ENCODE results near the gene PPP2R5C. TPM values are rescaled to one million over a fixed set of nuclear protein-coding genes. Genes with fewer than 3 reads are reported as not detected.

Gene PPP2R5C
- total and polyA plus RNA-seq, 2 of the 4 experiments (the other 2 are of a cell fraction): 65.9 to 78.7 TPM

GRCh38 chr14:101790232-101790631, 28.7 kb downstream of the PPP2R5C start:
- Histone ChIP-seq H3K4me2 (ENCODE audit: low read depth, low read length) (no peak overlapping the region), H3K56ac (ENCODE audit: extremely low read depth, insufficient read depth, low read length) (no peak overlapping the region), H2AK5ac (ENCODE audit: low read depth, low read length) (no peak overlapping the region), H3K9ac (ENCODE audit: low read depth, low read length) (no peak overlapping the region), H3K36me3 (ENCODE audit: control insufficient read depth, insufficient read depth, low read length) (no peaks in the 10 kb centered on the region), H3K27ac (ENCODE audit: insufficient read depth, low read length) (no peak overlapping the region), H2BK15ac (ENCODE audit: low read depth, low read length) (no peak overlapping the region), H2BK120ac (ENCODE audit: low read depth, low read length) (no peak overlapping the region), H3K4ac (ENCODE audit: low read depth, low read length) (no peak overlapping the region), H2BK20ac (ENCODE audit: low read depth, low read length) (no peak overlapping the region), H2AK9ac (replicated peaks; ENCODE audit: low read depth, low read length, poor library complexity) (no peak overlapping the region), H2AFZ (replicated peaks; ENCODE audit: low read length, poor library complexity) (no peak overlapping the region), H4K5ac (ENCODE audit: low read depth, low read length) (no peak overlapping the region), H3K14ac (replicated peaks; ENCODE audit: low read depth, low read length) (no peak overlapping the region), H3K9me3 (ENCODE audit: control insufficient read depth, insufficient read depth, low read length) (no peaks in the 10 kb centered on the region), H4K20me1 (ENCODE audit: insufficient read depth, low read length) (peaks cover under 1% of the 10 kb centered on the region; the same call in 1 of the 2 replicates), H3K18ac (ENCODE audit: low read depth, low read length) (no peak overlapping the region), H3K27me3 (ENCODE audit: control insufficient read depth, insufficient read depth, low read length) (no peaks in the 10 kb centered on the region; the same call in 1 of the 2 replicates), H2BK5ac (ENCODE audit: low read depth, low read length, poor library complexity, severe bottlenecking) (no peak overlapping the region), H3K4me3 (ENCODE audit: insufficient read depth, low read depth, low read length) (no peak overlapping the region), H3K4me1 (ENCODE audit: control insufficient read depth, insufficient read depth, low read length) (no peaks in the 10 kb centered on the region), H3K23ac (ENCODE audit: low read depth, low read length) (no peak overlapping the region), H3K9me1 (ENCODE audit: insufficient read depth, low read length) (peaks cover 3% of the 10 kb centered on the region; the same call in 1 of the 2 replicates), H4K91ac (ENCODE audit: insufficient read depth, low read depth, low read length) (no peak overlapping the region), H4K8ac (ENCODE audit: low read depth in 2 of 2, low read length in 2 of 2) (no peak overlapping the region), H3K79me1 (ENCODE audit: low read depth in 1 of 2, low read length in 2 of 2) (no peaks in the 10 kb centered on the region)
- intact Hi-C loops (cut with micrococcal nuclease) (no loop called here), dilution Hi-C loops (cut with HindIII; ENCODE audit: low sequenced_read_pairs, unreplicated experiment) (no loop called here), in situ Hi-C loops (cut with MboI; ENCODE audit: low sequenced_read_pairs) (no loop called here)
- ChIA-PET CTCF (no interaction called here), POLR2A (ENCODE audit: unreplicated experiment) (no interaction called here)
- no CpG with 5 or more reads among the region's 7 CpGs for WGBS, 2 experiments (ENCODE audit: extremely low coverage in 2 of 2, insufficient read length in 1 of 2)
- ATAC-seq (ENCODE audit: low read depth) (no peak), DNase-seq (no peak)
- TF ChIP-seq BHLHE40 (IDR thresholded peaks at IDR 0.05; ENCODE audit: low read depth, low read length): no peak
- no peak for TF ChIP-seq RAD21 (IDR thresholded peaks at IDR 0.05; ENCODE audit: low read length)
- TF ChIP-seq MAFK (IDR thresholded peaks at IDR 0.05; ENCODE audit: low read depth, low read length): no peak
- TF ChIP-seq FOS (IDR thresholded peaks at IDR 0.05; ENCODE audit: low read depth, low read length): no peak
- TF ChIP-seq SMC3 (IDR thresholded peaks at IDR 0.05; ENCODE audit: low read depth, low read length): no peak
- TF ChIP-seq RFX5 (IDR thresholded peaks at IDR 0.05; ENCODE audit: low read depth, low read length): no peak
- TF ChIP-seq USF2 (IDR thresholded peaks at IDR 0.05; ENCODE audit: low read depth, low read length): no peak
- TF ChIP-seq CEBPB (IDR thresholded peaks at IDR 0.05; ENCODE audit: low read depth, low read length): no peak
- TF ChIP-seq MAZ (IDR thresholded peaks at IDR 0.05; ENCODE audit: borderline replicate concordance, low read depth, low read length): no peak
- no peak for TF ChIP-seq CHD1 (IDR thresholded peaks at IDR 0.05; ENCODE audit: low read depth, low read length)
- no peak for TF ChIP-seq ELK1 (IDR thresholded peaks at IDR 0.05; ENCODE audit: borderline replicate concordance, low read depth, low read length)
- TF ChIP-seq RCOR1 (IDR thresholded peaks at IDR 0.05; ENCODE audit: insufficient replicate concordance, low read length): no peak
- no peak for TF ChIP-seq NFE2L2 (IDR thresholded peaks at IDR 0.05; ENCODE audit: low read depth, low read length)
- TF ChIP-seq POLR2A (IDR thresholded peaks at IDR 0.05; ENCODE audit: low read depth, low read length): no peak
- TF ChIP-seq CTCF (conservative IDR thresholded peaks at IDR 0.05; ENCODE audit: low read depth, low read length): no peak
- no TSS peak for BruUV-seq (replicated peaks)
